ENCODE results near the gene SLC40A1.

DNA sequence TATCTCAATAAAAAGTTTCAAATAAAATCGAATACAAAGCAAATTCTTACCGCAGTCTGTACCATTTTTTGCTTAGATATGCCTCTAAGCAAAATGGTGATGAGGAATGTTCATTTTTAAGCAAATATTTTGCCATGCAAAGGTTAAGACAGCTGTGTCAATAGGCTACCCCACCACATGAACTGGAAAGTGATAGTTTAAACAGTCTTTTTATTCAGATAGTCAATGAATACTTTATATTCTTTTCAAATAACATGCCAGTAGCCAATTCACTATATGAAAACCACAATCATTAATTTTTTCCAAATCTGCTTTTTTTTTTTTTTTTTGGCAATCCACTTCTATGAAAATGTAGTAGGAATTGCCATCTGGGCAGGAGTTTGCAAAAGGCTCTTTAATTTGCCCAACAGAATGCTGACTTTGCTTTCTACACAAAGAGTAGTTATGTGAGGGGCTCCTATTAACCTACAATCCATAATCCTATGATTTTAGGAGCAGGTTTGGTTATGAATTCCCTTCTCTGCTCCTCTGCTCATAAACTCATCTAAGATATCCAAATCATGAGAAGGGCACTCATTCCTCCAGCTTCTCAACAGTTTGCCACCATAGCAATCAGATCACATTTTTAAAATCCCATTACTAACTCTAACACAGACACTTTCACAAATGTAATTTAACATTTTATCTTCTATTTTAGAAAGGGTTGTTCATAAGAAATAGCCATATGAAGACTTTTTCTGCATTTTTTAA lies 69.2 kb downstream of the SLC40A1 start:
- TF ChIP-seq POLR2AphosphoS5 (IDR thresholded peaks at IDR 0.05; ENCODE audit: low read depth, low read length) = no peak
- no peak for TF ChIP-seq POLR2A (IDR thresholded peaks at IDR 0.05; ENCODE audit: low read depth, low read length)
- TF ChIP-seq POU2F2 (IDR thresholded peaks at IDR 0.05; ENCODE audit: low read depth, low read length) = no peak
- TF ChIP-seq TAF1 (IDR thresholded peaks at IDR 0.05; ENCODE audit: low read depth, low read length) = no peak

Data from GM12891 (cell line).